LNCaP clone FGC (cell line): Measurements from ENCODE around the gene JAKMIP1.

Experiments
- DNase-seq: peaks from one replicate; pipeline ENCODE4 v3.0.0-alpha.2; 2011; ENCODE audit warnings: low read depth
- H3K4me3 ChIP-seq: 2 replicates; pipeline ENCODE4 v1.5.1; 2011; ENCODE audit warnings: mild to moderate bottlenecking, low read depth, low read length, control low read depth
- CTCF ChIP-seq: IDR thresholded peaks from 2 replicates; pipeline ENCODE4 v1.5.1; 2012; ENCODE audit warnings: mild to moderate bottlenecking; ENCODE audit not compliant: control insufficient read depth, insufficient read depth; ENCODE audit errors: extremely low read depth

The JAKMIP1 gene

GRCh38 chr4:6157926-6158325, 42.4 kb downstream of the JAKMIP1 start:
- no peak overlapping the region for H3K4me3 ChIP-seq
- TF ChIP-seq CTCF = no peak
- DNase-seq = no peak

GRCh38 chr4:6155996-6156750, 44.2 kb downstream of the JAKMIP1 start:
- DNase-seq = no peak
- no peak overlapping the region for H3K4me3 ChIP-seq
- no peak for TF ChIP-seq CTCF

GRCh38 chr4:6154875-6155274, 45.5 kb downstream of the JAKMIP1 start:
- no peak for TF ChIP-seq CTCF
- DNase-seq = no peak
- H3K4me3 ChIP-seq = no peak overlapping the region

- no peak overlapping the region for H3K4me3 ChIP-seq
- TF ChIP-seq CTCF = no peak
- DNase-seq = no peak
Measured at GRCh38 chr4:6153874-6154273, 46.5 kb downstream of the JAKMIP1 start.

GRCh38 chr4:6152869-6153705, 47.3 kb downstream of the JAKMIP1 start:
- no peak overlapping the region for H3K4me3 ChIP-seq
- TF ChIP-seq CTCF = no peak
- DNase-seq = no peak

- DNase-seq = no peak
- no peak overlapping the region for H3K4me3 ChIP-seq
- TF ChIP-seq CTCF = no peak
Measured at GRCh38 chr4:6150046-6150735, 50.2 kb downstream of the JAKMIP1 start.
